ENCODE measurements around the gene MRPL38. TPM values are rescaled to one million over a fixed set of nuclear protein-coding genes. Genes with fewer than 3 reads are reported as not detected.

Gene MRPL38
- total and polyA plus RNA-seq, 4 donors = 23.0 to 63.9 (median 50.5) TPM

DNA sequence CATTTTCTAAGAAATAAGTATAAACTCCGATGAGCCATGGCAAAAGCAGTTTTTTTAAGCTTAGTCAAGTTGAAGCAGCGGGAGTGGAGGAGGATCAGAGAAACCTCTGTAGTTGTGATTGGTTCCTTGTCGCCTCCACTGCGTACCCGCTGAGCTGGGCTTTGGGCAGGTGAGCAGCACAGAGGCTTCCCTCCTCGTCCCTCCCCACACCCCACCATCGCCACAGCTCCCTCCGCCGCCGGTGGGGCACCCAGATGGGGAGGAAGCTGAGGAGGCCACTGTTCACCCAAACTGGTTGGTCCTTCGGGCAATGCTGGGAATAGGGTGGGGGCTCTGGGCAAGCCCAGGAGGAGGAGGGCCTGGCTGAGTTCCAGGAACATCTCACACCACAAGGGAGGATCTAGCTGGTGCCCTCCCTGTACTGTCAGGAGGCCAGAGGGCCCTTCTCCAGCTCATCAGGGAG, 5.2 kb upstream of the MRPL38 start (continued):
- TF ChIP-seq, protein P1, sequence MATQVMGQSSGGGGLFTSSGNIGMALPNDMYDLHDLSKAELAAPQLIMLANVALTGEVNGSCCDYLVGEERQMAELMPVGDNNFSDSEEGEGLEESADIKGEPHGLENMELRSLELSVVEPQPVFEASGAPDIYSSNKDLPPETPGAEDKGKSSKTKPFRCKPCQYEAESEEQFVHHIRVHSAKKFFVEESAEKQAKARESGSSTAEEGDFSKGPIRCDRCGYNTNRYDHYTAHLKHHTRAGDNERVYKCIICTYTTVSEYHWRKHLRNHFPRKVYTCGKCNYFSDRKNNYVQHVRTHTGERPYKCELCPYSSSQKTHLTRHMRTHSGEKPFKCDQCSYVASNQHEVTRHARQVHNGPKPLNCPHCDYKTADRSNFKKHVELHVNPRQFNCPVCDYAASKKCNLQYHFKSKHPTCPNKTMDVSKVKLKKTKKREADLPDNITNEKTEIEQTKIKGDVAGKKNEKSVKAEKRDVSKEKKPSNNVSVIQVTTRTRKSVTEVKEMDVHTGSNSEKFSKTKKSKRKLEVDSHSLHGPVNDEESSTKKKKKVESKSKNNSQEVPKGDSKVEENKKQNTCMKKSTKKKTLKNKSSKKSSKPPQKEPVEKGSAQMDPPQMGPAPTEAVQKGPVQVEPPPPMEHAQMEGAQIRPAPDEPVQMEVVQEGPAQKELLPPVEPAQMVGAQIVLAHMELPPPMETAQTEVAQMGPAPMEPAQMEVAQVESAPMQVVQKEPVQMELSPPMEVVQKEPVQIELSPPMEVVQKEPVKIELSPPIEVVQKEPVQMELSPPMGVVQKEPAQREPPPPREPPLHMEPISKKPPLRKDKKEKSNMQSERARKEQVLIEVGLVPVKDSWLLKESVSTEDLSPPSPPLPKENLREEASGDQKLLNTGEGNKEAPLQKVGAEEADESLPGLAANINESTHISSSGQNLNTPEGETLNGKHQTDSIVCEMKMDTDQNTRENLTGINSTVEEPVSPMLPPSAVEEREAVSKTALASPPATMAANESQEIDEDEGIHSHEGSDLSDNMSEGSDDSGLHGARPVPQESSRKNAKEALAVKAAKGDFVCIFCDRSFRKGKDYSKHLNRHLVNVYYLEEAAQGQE (IDR thresholded peaks at IDR 0.05) = no peak
- TF ChIP-seq FOXA1 (IDR thresholded peaks at IDR 0.05) (no peak), SP1 (IDR thresholded peaks at IDR 0.05) (no peak), MAX (IDR thresholded peaks at IDR 0.05) (no peak), JUND (IDR thresholded peaks at IDR 0.05) (no peak)

GRCh38 chr17:75909051-75909811, 4.5 kb upstream of the MRPL38 start:
- H3K9ac ChIP-seq (ENCODE audit: low read depth in 1 of 2, low read length in 2 of 2) = no peak overlapping the region
- DNase-seq (ENCODE audit: low spot score) = no peak
- peaks cover 0 to 2% (median under 1%) of the 10 kb centered on the region in 4 donors for H3K4me1 ChIP-seq (ENCODE audit: control insufficient read depth in 4 of 4, insufficient read depth in 4 of 4, low read length in 3 of 4)
- no peaks in the 10 kb centered on the region for H3K9me3 ChIP-seq (ENCODE audit: control insufficient read depth in 4 of 4, low read length in 3 of 4)
- no peak for TF ChIP-seq EGR1 (IDR thresholded peaks at IDR 0.05; ENCODE audit: low read depth in 2 of 2)
- no peak for TF ChIP-seq RAD21 (IDR thresholded peaks at IDR 0.05)
- no peak for TF ChIP-seq NR2F2 (IDR thresholded peaks at IDR 0.05)
- TF ChIP-seq TAF1 (conservative IDR thresholded peaks at IDR 0.05) = no peak
- no peak for TF ChIP-seq GABPA (IDR thresholded peaks at IDR 0.05 in 1 of 2, conservative IDR thresholded peaks at IDR 0.05 in 1 of 2)
- TF ChIP-seq RXRA (IDR thresholded peaks at IDR 0.05) = no peak
- no peak for TF ChIP-seq HNF4G (IDR thresholded peaks at IDR 0.05)
- TF ChIP-seq, protein P2, sequence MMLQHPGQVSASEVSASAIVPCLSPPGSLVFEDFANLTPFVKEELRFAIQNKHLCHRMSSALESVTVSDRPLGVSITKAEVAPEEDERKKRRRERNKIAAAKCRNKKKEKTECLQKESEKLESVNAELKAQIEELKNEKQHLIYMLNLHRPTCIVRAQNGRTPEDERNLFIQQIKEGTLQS (IDR thresholded peaks at IDR 0.05) = no peak
- TF ChIP-seq, protein P3, sequence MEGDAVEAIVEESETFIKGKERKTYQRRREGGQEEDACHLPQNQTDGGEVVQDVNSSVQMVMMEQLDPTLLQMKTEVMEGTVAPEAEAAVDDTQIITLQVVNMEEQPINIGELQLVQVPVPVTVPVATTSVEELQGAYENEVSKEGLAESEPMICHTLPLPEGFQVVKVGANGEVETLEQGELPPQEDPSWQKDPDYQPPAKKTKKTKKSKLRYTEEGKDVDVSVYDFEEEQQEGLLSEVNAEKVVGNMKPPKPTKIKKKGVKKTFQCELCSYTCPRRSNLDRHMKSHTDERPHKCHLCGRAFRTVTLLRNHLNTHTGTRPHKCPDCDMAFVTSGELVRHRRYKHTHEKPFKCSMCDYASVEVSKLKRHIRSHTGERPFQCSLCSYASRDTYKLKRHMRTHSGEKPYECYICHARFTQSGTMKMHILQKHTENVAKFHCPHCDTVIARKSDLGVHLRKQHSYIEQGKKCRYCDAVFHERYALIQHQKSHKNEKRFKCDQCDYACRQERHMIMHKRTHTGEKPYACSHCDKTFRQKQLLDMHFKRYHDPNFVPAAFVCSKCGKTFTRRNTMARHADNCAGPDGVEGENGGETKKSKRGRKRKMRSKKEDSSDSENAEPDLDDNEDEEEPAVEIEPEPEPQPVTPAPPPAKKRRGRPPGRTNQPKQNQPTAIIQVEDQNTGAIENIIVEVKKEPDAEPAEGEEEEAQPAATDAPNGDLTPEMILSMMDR (IDR thresholded peaks at IDR 0.05; ENCODE audit: low read depth, low read length, missing input control) = no peak
- no peak for TF ChIP-seq FOXA2 (IDR thresholded peaks at IDR 0.05)
- TF ChIP-seq FOXA1 (IDR thresholded peaks at IDR 0.05) = no peak
- TF ChIP-seq MAX (IDR thresholded peaks at IDR 0.05) = no peak
- TF ChIP-seq, protein P1 (IDR thresholded peaks at IDR 0.05) = no peak
- TF ChIP-seq YY1 (IDR thresholded peaks at IDR 0.05) = no peak
- TF ChIP-seq, protein P4, sequence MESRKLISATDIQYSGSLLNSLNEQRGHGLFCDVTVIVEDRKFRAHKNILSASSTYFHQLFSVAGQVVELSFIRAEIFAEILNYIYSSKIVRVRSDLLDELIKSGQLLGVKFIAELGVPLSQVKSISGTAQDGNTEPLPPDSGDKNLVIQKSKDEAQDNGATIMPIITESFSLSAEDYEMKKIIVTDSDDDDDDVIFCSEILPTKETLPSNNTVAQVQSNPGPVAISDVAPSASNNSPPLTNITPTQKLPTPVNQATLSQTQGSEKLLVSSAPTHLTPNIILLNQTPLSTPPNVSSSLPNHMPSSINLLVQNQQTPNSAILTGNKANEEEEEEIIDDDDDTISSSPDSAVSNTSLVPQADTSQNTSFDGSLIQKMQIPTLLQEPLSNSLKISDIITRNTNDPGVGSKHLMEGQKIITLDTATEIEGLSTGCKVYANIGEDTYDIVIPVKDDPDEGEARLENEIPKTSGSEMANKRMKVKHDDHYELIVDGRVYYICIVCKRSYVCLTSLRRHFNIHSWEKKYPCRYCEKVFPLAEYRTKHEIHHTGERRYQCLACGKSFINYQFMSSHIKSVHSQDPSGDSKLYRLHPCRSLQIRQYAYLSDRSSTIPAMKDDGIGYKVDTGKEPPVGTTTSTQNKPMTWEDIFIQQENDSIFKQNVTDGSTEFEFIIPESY (IDR thresholded peaks at IDR 0.05) = no peak
- WGBS = 90% methylated on average over 14 of the region's 14 CpGs
- no peaks in the 10 kb centered on the region for H3K27me3 ChIP-seq (ENCODE audit: control insufficient read depth in 4 of 4, insufficient read depth in 4 of 4, low read length in 3 of 4)
- H3K27ac ChIP-seq (ENCODE audit: low read depth in 1 of 2, low read length in 2 of 2) = no peak overlapping the region
- no peaks in the 10 kb centered on the region for H3K36me3 ChIP-seq (ENCODE audit: control insufficient read depth in 4 of 4, insufficient read depth in 3 of 4, low read depth in 1 of 4, low read length in 3 of 4)
- no peak overlapping the region for H3K4me3 ChIP-seq (ENCODE audit: low read depth in 1 of 3, low read length in 3 of 3)
